Liver (tissue), 9 donors: Measurements from ENCODE around the gene RPLP2. TPM values are rescaled to one million over a fixed set of nuclear protein-coding genes. Genes with fewer than 3 reads are reported as not detected.

Experiments
- DNase-seq: peaks from one replicate; pipeline ENCODE4 v3.0.0-alpha.2; 2017; ENCODE audit warnings: low spot score
- H3K27ac ChIP-seq, 2 donors: one replicate each; pipeline ENCODE4 v1.7.0; 2013; ENCODE audit warnings: inconsistent platforms in 2 of 2, low read length in 2 of 2, control low read depth in 1 of 2, low read depth in 1 of 2, mild to moderate bottlenecking in 1 of 2
- H3K27me3 ChIP-seq, 4 donors: one replicate each; pipeline versions ENCODE4 v1.6.1 to v1.7.0; 2013; ENCODE audit warnings: low read length in 3 of 4, inconsistent platforms in 1 of 4, mild to moderate bottlenecking in 1 of 4, moderate library complexity in 1 of 4; ENCODE audit not compliant: control insufficient read depth in 4 of 4, insufficient read depth in 4 of 4
- H3K36me3 ChIP-seq, 4 donors: one replicate each; pipeline versions ENCODE4 v1.6.1 to v1.7.0; 2013; ENCODE audit warnings: low read length in 3 of 4, mild to moderate bottlenecking in 3 of 4, low read depth in 1 of 4, moderate library complexity in 1 of 4; ENCODE audit not compliant: control insufficient read depth in 4 of 4, insufficient read depth in 3 of 4
- H3K4me1 ChIP-seq, 4 donors: one replicate each; pipeline versions ENCODE4 v1.6.1 to v1.7.0; 2013; ENCODE audit warnings: low read length in 3 of 4, mild to moderate bottlenecking in 3 of 4, moderate library complexity in 1 of 4; ENCODE audit not compliant: control insufficient read depth in 4 of 4, insufficient read depth in 4 of 4
- H3K4me3 ChIP-seq, 3 donors: one replicate each; pipeline versions ENCODE4 v1.6.1 to v1.7.0; 2013; ENCODE audit warnings: low read length in 3 of 3, control low read depth in 1 of 3, low read depth in 1 of 3, mild to moderate bottlenecking in 1 of 3
- H3K9ac ChIP-seq, 2 donors: one replicate each; pipeline ENCODE4 v1.7.0; 2013; ENCODE audit warnings: low read length in 2 of 2, mild to moderate bottlenecking in 2 of 2, moderate library complexity in 2 of 2, control low read depth in 1 of 2, low read depth in 1 of 2
- H3K9me3 ChIP-seq, 4 donors: one replicate each; pipeline versions ENCODE4 v1.6.1 to v1.7.0; 2013; ENCODE audit warnings: low read length in 3 of 4; ENCODE audit not compliant: control insufficient read depth in 4 of 4
- ATF3 ChIP-seq: IDR thresholded peaks from 2 replicates; pipeline ENCODE4 v1.6.1; 2016; ENCODE audit warnings: antibody characterized with exemption
- CTCF ChIP-seq: fragments of 150-350 bp; IDR thresholded peaks from 2 replicates; pipeline ENCODE4 v1.5.1; 2017; ENCODE audit warnings: improper control_type of control experiment, low read depth, low read length; ENCODE audit not compliant: missing input control
- EGR1 ChIP-seq, 2 donors: IDR thresholded peaks; 2 replicates each; pipeline ENCODE4 v1.6.1; 2016 to 2018; ENCODE audit warnings: antibody characterized with exemption in 2 of 2, low read depth in 2 of 2
- FOXA1 ChIP-seq: IDR thresholded peaks from 2 replicates; pipeline ENCODE4 v1.6.1; 2016; ENCODE audit warnings: antibody characterized with exemption
- FOXA2 ChIP-seq: IDR thresholded peaks from 2 replicates; pipeline ENCODE4 v1.6.1; 2016; ENCODE audit warnings: antibody characterized with exemption
- GABPA ChIP-seq, 2 donors: IDR thresholded peaks in 1 of 2; conservative IDR thresholded peaks in 1 of 2; 2 replicates each; pipeline ENCODE4 v1.6.1; 2016; ENCODE audit warnings: antibody characterized with exemption in 2 of 2, mild to moderate bottlenecking in 1 of 2, moderate library complexity in 1 of 2
- HNF4A ChIP-seq, 2 donors: conservative IDR thresholded peaks; 2 replicates each; pipeline ENCODE4 v1.6.1; 2016; ENCODE audit warnings: antibody characterized with exemption in 2 of 2, mild to moderate bottlenecking in 2 of 2
- HNF4G ChIP-seq: IDR thresholded peaks from 2 replicates; pipeline ENCODE4 v1.6.1; 2016; ENCODE audit warnings: antibody characterized with exemption
- JUND ChIP-seq, 2 donors: IDR thresholded peaks; 2 replicates each; pipeline ENCODE4 v1.6.1; 2016; ENCODE audit warnings: antibody characterized with exemption in 2 of 2
- MAX ChIP-seq: IDR thresholded peaks from 2 replicates; pipeline ENCODE4 v1.6.1; 2016; ENCODE audit warnings: antibody characterized with exemption
- NR2F2 ChIP-seq: IDR thresholded peaks from 2 replicates; pipeline ENCODE4 v1.6.1; 2016; ENCODE audit warnings: antibody characterized with exemption
- RAD21 ChIP-seq, 2 donors: IDR thresholded peaks; 2 replicates each; pipeline ENCODE4 v1.6.1; 2016; ENCODE audit warnings: antibody characterized with exemption in 2 of 2, mild to moderate bottlenecking in 2 of 2
- REST ChIP-seq: IDR thresholded peaks from 2 replicates; pipeline ENCODE4 v1.6.1; 2016; ENCODE audit warnings: antibody characterized with exemption, mild to moderate bottlenecking
- RXRA ChIP-seq, 2 donors: IDR thresholded peaks; 2 replicates each; pipeline ENCODE4 v1.6.1; 2017 to 2018; ENCODE audit warnings: antibody characterized with exemption in 2 of 2, mild to moderate bottlenecking in 1 of 2
- SP1 ChIP-seq: IDR thresholded peaks from 2 replicates; pipeline ENCODE4 v1.6.1; 2018; ENCODE audit warnings: antibody characterized with exemption, mild to moderate bottlenecking
- TAF1 ChIP-seq: conservative IDR thresholded peaks from 2 replicates; pipeline ENCODE4 v1.6.1; 2016; ENCODE audit warnings: antibody characterized with exemption, mild to moderate bottlenecking
- YY1 ChIP-seq: IDR thresholded peaks from 2 replicates; pipeline ENCODE4 v1.6.1; 2016; ENCODE audit warnings: antibody characterized with exemption, mild to moderate bottlenecking
- ZBTB33 ChIP-seq: IDR thresholded peaks from 2 replicates; pipeline ENCODE4 v1.6.1; 2016; ENCODE audit warnings: antibody characterized with exemption
- polyA plus RNA-seq, 2 donors: library from polyadenylated mRNA; stranded (reverse) in 1 of 2; unstranded in 1 of 2; fragments of 200-250 nt in 1 of 2; fragments of >200 nt in 1 of 2; fragmentation: Nextera tagmentation in 1 of 2; extraction: Ambion mirVana in 1 of 2; gene quantifications; one replicate each; pipeline versions ENCODE4 v1.2.1 to v1.2.3, GENCODE V29; 2013 to 2015
- total RNA-seq, 2 donors: library from RNA; depleted of rRNA; stranded (reverse); fragments of >200 nt; gene quantifications; one replicate each; pipeline ENCODE4 v1.2.3, GENCODE V29; 2014
- donor health status: healthy.
- donor health status: healthy.
- donor health status: healthy.
- donor health status: healthy.
- donor health status: healthy.

Gene RPLP2
- total and polyA plus RNA-seq, 4 donors = 59.8 to 476 (median 285) TPM

GRCh38 chr11:760236-760635 lies 49.5 kb upstream of the RPLP2 start:
- Histone ChIP-seq H3K36me3 (peaks cover 22 to 48% (median 25%) of the 10 kb centered on the region in 4 donors), H3K27ac (no peak overlapping the region), H3K4me1 (peaks cover 0 to 16% (median 12%) of the 10 kb centered on the region in 4 donors), H3K9ac (no peak overlapping the region), H3K4me3 (no peak overlapping the region), H3K9me3 (no peaks in the 10 kb centered on the region), H3K27me3 (no peaks in the 10 kb centered on the region)
- no peak for DNase-seq
- TF ChIP-seq EGR1 (IDR thresholded peaks at IDR 0.05; ENCODE audit: low read depth in 2 of 2) (no peak), CTCF (no peak), JUND (IDR thresholded peaks at IDR 0.05) (no peak), GABPA (IDR thresholded peaks at IDR 0.05 in 1 of 2, conservative IDR thresholded peaks at IDR 0.05 in 1 of 2) (no peak), ZBTB33 (no peak), RAD21 (IDR thresholded peaks at IDR 0.05) (no peak), MAX (no peak), REST (no peak), FOXA1 (no peak), TAF1 (no peak), NR2F2 (no peak), FOXA2 (no peak), RXRA (IDR thresholded peaks at IDR 0.05) (no peak), YY1 (no peak), SP1 (no peak), HNF4G (no peak), HNF4A (conservative IDR thresholded peaks at IDR 0.05) (no peak), ATF3 (no peak)
